ENCODE data around the gene RELB. TPM values are rescaled to one million over a fixed set of nuclear protein-coding genes. Genes with fewer than 3 reads are reported as not detected.

The RELB gene
- total RNA-seq, 2 donors from 2014 or later: 17.1 to 42.4 TPM

DNA sequence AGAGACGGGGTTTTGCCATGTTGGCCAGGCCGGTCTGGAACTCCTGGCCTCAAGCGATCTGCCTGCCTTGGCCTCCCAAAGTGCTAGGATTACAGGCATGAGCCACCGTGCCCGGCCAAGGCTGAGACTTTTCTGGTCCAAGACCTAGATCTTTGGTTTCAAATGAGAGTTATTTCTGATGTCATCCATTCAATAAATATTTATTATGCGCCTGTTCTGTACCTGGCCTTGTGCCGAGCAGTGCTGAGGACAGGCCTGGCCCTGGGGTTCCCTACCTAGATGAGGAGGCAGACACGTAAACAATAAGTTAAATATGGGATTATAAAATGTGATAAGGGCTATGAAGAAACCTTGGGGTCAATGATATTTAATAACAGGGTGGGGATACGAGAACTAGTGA lies 4.5 kb downstream of the RELB start:
- intact Hi-C loops (cut with DNase I): no loop called here
- peak overlapping the region; percentile 85 for H3K27ac ChIP-seq
- peak; percentile 67 for DNase-seq
- peaks cover 7% of the 10 kb centered on the region for H3K4me1 ChIP-seq
- H3K9me3 ChIP-seq: no peaks in the 10 kb centered on the region
- TF ChIP-seq, protein P1, sequence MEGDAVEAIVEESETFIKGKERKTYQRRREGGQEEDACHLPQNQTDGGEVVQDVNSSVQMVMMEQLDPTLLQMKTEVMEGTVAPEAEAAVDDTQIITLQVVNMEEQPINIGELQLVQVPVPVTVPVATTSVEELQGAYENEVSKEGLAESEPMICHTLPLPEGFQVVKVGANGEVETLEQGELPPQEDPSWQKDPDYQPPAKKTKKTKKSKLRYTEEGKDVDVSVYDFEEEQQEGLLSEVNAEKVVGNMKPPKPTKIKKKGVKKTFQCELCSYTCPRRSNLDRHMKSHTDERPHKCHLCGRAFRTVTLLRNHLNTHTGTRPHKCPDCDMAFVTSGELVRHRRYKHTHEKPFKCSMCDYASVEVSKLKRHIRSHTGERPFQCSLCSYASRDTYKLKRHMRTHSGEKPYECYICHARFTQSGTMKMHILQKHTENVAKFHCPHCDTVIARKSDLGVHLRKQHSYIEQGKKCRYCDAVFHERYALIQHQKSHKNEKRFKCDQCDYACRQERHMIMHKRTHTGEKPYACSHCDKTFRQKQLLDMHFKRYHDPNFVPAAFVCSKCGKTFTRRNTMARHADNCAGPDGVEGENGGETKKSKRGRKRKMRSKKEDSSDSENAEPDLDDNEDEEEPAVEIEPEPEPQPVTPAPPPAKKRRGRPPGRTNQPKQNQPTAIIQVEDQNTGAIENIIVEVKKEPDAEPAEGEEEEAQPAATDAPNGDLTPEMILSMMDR (IDR thresholded peaks at IDR 0.05): no peak
- H3K9ac ChIP-seq (ENCODE audit: low read depth in 2 of 2, low read length in 2 of 2): peak overlapping the region in 1 of 2 donors; percentile 68
- H3K27me3 ChIP-seq: no peaks in the 10 kb centered on the region
- H3K4me3 ChIP-seq: no peak overlapping the region
- no peaks in the 10 kb centered on the region for H3K36me3 ChIP-seq

DNA sequence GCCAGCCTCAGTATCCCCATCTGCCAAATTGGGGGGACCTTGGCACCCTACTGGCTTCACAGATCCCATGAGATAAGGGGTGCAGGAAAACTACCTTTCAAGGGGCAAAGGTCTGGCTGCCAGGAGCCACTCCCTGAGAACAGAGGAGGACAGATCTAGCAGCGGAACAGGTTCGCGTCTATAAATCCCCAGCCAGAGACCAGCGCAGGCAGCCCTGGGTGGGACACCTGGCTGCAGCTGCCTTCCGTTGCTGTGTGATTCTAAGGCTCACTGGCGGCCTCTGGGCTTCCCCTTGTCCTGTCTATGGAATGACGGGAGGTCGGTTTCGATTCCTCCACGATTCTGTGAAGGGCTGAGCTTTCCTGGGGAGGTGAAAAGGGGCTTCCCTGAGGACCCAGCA lies 7.3 kb downstream of the RELB start:
- TF ChIP-seq, protein P1 (IDR thresholded peaks at IDR 0.05): no peak
- peak overlapping the region; percentile 10 for H3K4me3 ChIP-seq
- H3K36me3 ChIP-seq: no peaks in the 10 kb centered on the region
- H3K27me3 ChIP-seq: no peaks in the 10 kb centered on the region
- DNase-seq: peak; percentile 88
- H3K27ac ChIP-seq: peak overlapping the region; percentile 68
- no peaks in the 10 kb centered on the region for H3K4me1 ChIP-seq
- no peaks in the 10 kb centered on the region for H3K9me3 ChIP-seq
- peak overlapping the region in 1 of 2 donors; percentile 74 for H3K9ac ChIP-seq (ENCODE audit: low read depth in 2 of 2, low read length in 2 of 2)
- intact Hi-C loops (cut with DNase I): no loop called here

DNA sequence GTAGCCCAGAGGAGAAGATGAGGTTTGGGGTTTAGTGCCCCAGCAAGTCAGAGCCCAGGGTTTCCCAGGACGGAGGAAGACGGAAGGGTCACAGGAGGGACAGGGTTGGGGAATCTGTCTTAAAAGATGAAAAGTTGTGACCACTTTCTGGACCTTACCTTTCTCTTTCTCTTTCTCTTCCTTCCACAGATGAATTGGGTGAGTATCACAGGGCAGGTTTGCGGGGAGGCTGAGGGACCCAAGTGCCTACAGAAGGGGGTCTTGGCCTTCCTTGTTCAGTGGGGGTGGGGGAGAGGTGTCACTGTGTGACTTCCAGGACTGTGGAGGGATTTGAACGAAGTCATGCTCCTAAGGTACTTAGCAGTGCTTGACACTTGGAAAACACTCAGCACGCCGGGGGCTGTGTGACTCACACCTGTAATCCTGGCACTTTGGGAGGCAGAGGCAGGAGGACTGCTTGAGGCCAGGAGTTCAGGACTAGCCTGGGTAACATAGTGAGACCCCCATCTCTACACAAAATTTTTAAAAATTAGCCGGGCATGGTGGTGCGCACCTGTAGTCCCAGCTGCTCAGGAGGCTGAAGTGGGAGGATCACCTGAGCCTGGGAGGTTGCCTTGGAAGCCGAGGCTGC lies 8.5 kb downstream of the RELB start:
- TF ChIP-seq, protein P1 (IDR thresholded peaks at IDR 0.05): no peak
- no peaks in the 10 kb centered on the region for H3K4me1 ChIP-seq
- no peaks in the 10 kb centered on the region for H3K9me3 ChIP-seq
- no peak overlapping the region for H3K9ac ChIP-seq (ENCODE audit: low read depth in 2 of 2, low read length in 2 of 2)
- H3K27ac ChIP-seq: no peak overlapping the region
- no peaks in the 10 kb centered on the region for H3K27me3 ChIP-seq
- no peak for DNase-seq
- H3K36me3 ChIP-seq: no peaks in the 10 kb centered on the region
- intact Hi-C loops (cut with DNase I): no loop called here
- no peak overlapping the region for H3K4me3 ChIP-seq

DNA sequence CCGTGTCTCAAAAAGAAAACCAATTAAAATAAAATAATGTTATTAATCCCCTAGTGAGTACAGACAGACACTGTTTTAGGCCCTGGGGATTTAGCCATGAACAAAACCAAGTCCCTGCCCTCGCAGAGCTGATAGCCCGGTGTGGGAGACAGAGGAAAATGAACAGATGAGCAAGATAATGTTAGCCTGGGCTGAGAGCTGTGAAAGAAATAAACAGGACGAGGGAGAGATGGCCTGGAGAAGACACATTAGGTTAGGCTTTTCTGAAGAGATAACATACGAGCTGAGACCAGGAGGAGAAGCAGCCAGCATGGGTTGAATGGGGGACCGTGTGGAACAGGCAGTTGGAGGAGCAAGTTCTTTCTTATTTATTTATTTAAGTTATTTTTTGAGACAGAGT lies 9.0 kb downstream of the RELB start:
- Histone ChIP-seq H3K9ac (ENCODE audit: low read depth in 2 of 2, low read length in 2 of 2) (no peak overlapping the region), H3K9me3 (no peaks in the 10 kb centered on the region), H3K4me1 (no peaks in the 10 kb centered on the region), H3K27ac (no peak overlapping the region), H3K4me3 (no peak overlapping the region), H3K36me3 (no peaks in the 10 kb centered on the region), H3K27me3 (no peaks in the 10 kb centered on the region)
- TF ChIP-seq, protein P1 (IDR thresholded peaks at IDR 0.05): no peak
- intact Hi-C loops (cut with DNase I): no loop called here
- DNase-seq: no peak

DNA sequence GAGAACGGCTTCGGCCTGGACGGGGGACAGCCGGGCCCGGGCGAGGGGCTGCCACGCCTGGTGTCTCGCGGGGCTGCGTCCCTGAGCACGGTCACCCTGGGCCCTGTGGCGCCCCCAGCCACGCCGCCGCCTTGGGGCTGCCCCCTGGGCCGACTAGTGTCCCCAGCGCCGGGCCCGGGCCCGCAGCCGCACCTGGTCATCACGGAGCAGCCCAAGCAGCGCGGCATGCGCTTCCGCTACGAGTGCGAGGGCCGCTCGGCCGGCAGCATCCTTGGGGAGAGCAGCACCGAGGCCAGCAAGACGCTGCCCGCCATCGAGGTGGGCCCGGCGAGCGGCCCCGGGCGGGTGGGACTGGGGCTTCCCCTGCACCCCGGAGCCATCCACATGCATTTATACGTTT lies 10.7 kb downstream of the RELB start:
- intact Hi-C loops (cut with DNase I): no loop called here
- Histone ChIP-seq H3K4me1 (no peaks in the 10 kb centered on the region), H3K9me3 (no peaks in the 10 kb centered on the region), H3K4me3 (no peak overlapping the region), H3K9ac (ENCODE audit: low read depth in 2 of 2, low read length in 2 of 2) (no peak overlapping the region), H3K27ac (no peak overlapping the region), H3K27me3 (no peaks in the 10 kb centered on the region), H3K36me3 (no peaks in the 10 kb centered on the region)
- TF ChIP-seq, protein P1 (IDR thresholded peaks at IDR 0.05): no peak
- DNase-seq: no peak

Measured in colonic mucosa (tissue), 4 donors.